ENCODE data around the gene ATP8A1.

The ATP8A1 gene

GRCh38 chr4:42436928-42437565 is 219.9 kb downstream of the ATP8A1 start:
- no peak for TF ChIP-seq CTCF (IDR thresholded peaks at IDR 0.05; ENCODE audit: extremely low read depth, missing control alignments)
- DNase-seq (ENCODE audit: low spot score), result no peak

GRCh38 chr4:42428036-42428435 is 228.9 kb downstream of the ATP8A1 start:
- TF ChIP-seq CTCF (IDR thresholded peaks at IDR 0.05; ENCODE audit: extremely low read depth, missing control alignments), result no peak

GRCh38 chr4:42425146-42426065 is 231.5 kb downstream of the ATP8A1 start:
- no peak for DNase-seq (ENCODE audit: low spot score)
- no peak for TF ChIP-seq CTCF (IDR thresholded peaks at IDR 0.05; ENCODE audit: extremely low read depth, missing control alignments)

More at GRCh38 chr4:42428036-42428435, 228.9 kb downstream of the ATP8A1 start:
- DNase-seq (ENCODE audit: low spot score), result no peak

- DNase-seq (ENCODE audit: low spot score), result no peak
- TF ChIP-seq CTCF (IDR thresholded peaks at IDR 0.05; ENCODE audit: extremely low read depth, missing control alignments), result no peak
Observed at GRCh38 chr4:42420140-42420539, 236.8 kb downstream of the ATP8A1 start.

GRCh38 chr4:42417550-42417949 is 239.4 kb downstream of the ATP8A1 start:
- TF ChIP-seq CTCF (IDR thresholded peaks at IDR 0.05; ENCODE audit: extremely low read depth, missing control alignments), result no peak

GRCh38 chr4:42416017-42416416 is 240.9 kb downstream of the ATP8A1 start:
- TF ChIP-seq CTCF (IDR thresholded peaks at IDR 0.05; ENCODE audit: extremely low read depth, missing control alignments), result no peak
- no peak for DNase-seq (ENCODE audit: low spot score)

More at GRCh38 chr4:42417550-42417949, 239.4 kb downstream of the ATP8A1 start:
- no peak for DNase-seq (ENCODE audit: low spot score)

- no peak for TF ChIP-seq CTCF (IDR thresholded peaks at IDR 0.05; ENCODE audit: extremely low read depth, missing control alignments)
- DNase-seq (ENCODE audit: low spot score), result no peak
Observed at GRCh38 chr4:42415281-42415680, 241.6 kb downstream of the ATP8A1 start.
